SK-N-SH treated with all-trans-retinoic acid at 6 μM for 48 hours (cell line): ENCODE data around the gene RGS7BP.
"Not testable (repeated sequence)": the region's sequence is repeated elsewhere in the genome, so short reads cannot be mapped to it uniquely, and the experiment has no call there.

ENCODE experiments used
- ATAC-seq: fragments of 200-7000 bp; cut with Tn5 transposase; 3 replicates; pipeline ENCODE4 v1.9.1; 2020; ENCODE audit warnings: mild to moderate bottlenecking, moderate library complexity
- BACH2 ChIP-seq: fragments of 250-450 bp; sonication (Bioruptor Pico); IDR thresholded peaks from 2 replicates; pipeline ENCODE4 v1.9.0; 2021; ENCODE audit warnings: mild to moderate bottlenecking, borderline replicate concordance
- CSRNP3 ChIP-seq: fragments of 250-450 bp; sonication (Bioruptor Pico); IDR thresholded peaks from 2 replicates; pipeline ENCODE4 v1.5.1; 2021; ENCODE audit warnings: mild to moderate bottlenecking, moderate library complexity
- ISL1 ChIP-seq: fragments of 250-450 bp; sonication (Bioruptor Pico); IDR thresholded peaks from 2 replicates; pipeline ENCODE4 v2.1.2; 2022; ENCODE audit warnings: mild to moderate bottlenecking, moderate library complexity
- OSR1 ChIP-seq: fragments of 250-450 bp; sonication (Bioruptor Pico); IDR thresholded peaks from 2 replicates; pipeline ENCODE4 v1.8.0; 2022; ENCODE audit warnings: moderate library complexity, mild to moderate bottlenecking, inconsistent platforms
- POU6F1 ChIP-seq: fragments of 250-450 bp; sonication (Bioruptor Pico); IDR thresholded peaks from 2 replicates; pipeline ENCODE4 v1.8.0; 2021; ENCODE audit warnings: low read depth, mild to moderate bottlenecking, moderate library complexity, borderline replicate concordance
- PPARA ChIP-seq: fragments of 250-450 bp; sonication (Bioruptor Pico); IDR thresholded peaks from 2 replicates; pipeline ENCODE4 v1.5.0; 2020; ENCODE audit warnings: mild to moderate bottlenecking, borderline replicate concordance
- SNAI2 ChIP-seq: fragments of 250-450 bp; sonication (Bioruptor Pico); IDR thresholded peaks from 2 replicates; pipeline ENCODE4 v1.5.0; 2020; ENCODE audit warnings: mild to moderate bottlenecking, moderate library complexity
- TSHZ2 ChIP-seq: fragments of 250-450 bp; sonication (Bioruptor Pico); IDR thresholded peaks from 2 replicates; pipeline ENCODE4 v1.5.0; 2020; ENCODE audit warnings: mild to moderate bottlenecking, moderate library complexity
- ZC3H10 ChIP-seq: fragments of 250-450 bp; sonication (Bioruptor Pico); IDR thresholded peaks from 2 replicates; pipeline ENCODE4 v1.5.1; 2021; ENCODE audit warnings: mild to moderate bottlenecking, moderate library complexity
- ZFP3 ChIP-seq: fragments of 250-450 bp; sonication (Bioruptor Pico); IDR thresholded peaks from 2 replicates; pipeline ENCODE4 v1.5.0; 2020; ENCODE audit warnings: mild to moderate bottlenecking, moderate library complexity
- ZNF8 ChIP-seq: fragments of 450-650 bp; formaldehyde crosslinking; IDR thresholded peaks from 2 replicates; pipeline ENCODE4 v1.5.0; 2020; ENCODE audit warnings: mild to moderate bottlenecking, moderate library complexity
- TF ChIP-seq, protein P1 (sequence below): fragments of 250-450 bp; sonication (Bioruptor Pico); IDR thresholded peaks from 2 replicates; pipeline ENCODE4 v1.5.1; 2020; ENCODE audit warnings: low read depth, mild to moderate bottlenecking, moderate library complexity
- TF ChIP-seq, protein P2 (sequence below): fragments of 250-450 bp; sonication (Bioruptor Pico); IDR thresholded peaks from 2 replicates; pipeline ENCODE4 v1.8.0; 2020; ENCODE audit warnings: mild to moderate bottlenecking, moderate library complexity, borderline replicate concordance

Gene RGS7BP

GRCh38 chr5:64534033-64534432 is 28.2 kb downstream of the RGS7BP start:
- TF ChIP-seq TSHZ2 = no peak

GRCh38 chr5:64557911-64558310 is 52.1 kb downstream of the RGS7BP start:
- no peak for ATAC-seq

More at GRCh38 chr5:64534033-64534432, 28.2 kb downstream of the RGS7BP start:
- ATAC-seq = no peak

DNA sequence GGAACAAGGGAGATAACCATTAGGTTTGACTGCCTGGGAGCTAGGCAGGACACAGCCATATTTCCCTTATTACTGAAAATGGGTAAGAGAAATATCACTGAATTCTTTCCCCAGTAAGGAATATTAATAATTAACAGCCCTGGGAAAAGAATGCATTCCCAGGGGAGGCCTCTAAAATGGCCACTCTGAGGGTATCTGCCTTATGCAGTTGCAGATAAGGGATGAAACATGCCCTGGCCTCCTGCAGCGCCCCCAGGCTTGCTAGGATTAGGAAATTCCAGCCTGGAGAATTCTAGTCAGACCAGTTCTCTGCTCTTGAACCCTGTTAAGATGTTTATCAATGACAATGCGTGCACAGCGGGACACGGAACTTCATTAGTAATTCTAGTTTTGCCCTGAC is 52.8 kb downstream of the RGS7BP start:
- ATAC-seq = not testable (repeated sequence)

More at GRCh38 chr5:64557911-64558310, 52.1 kb downstream of the RGS7BP start:
- no peak for TF ChIP-seq ZNF8 (CRISPR knock-in tag)
- TF ChIP-seq, protein P1, sequence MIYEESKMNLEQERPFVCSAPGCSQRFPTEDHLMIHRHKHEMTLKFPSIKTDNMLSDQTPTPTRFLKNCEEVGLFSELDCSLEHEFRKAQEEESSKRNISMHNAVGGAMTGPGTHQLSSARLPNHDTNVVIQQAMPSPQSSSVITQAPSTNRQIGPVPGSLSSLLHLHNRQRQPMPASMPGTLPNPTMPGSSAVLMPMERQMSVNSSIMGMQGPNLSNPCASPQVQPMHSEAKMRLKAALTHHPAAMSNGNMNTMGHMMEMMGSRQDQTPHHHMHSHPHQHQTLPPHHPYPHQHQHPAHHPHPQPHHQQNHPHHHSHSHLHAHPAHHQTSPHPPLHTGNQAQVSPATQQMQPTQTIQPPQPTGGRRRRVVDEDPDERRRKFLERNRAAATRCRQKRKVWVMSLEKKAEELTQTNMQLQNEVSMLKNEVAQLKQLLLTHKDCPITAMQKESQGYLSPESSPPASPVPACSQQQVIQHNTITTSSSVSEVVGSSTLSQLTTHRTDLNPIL (CRISPR knock-in tag) = no peak
- TF ChIP-seq BACH2 (CRISPR knock-in tag) = no peak
- TF ChIP-seq ISL1 (CRISPR knock-in tag) = no peak
- TF ChIP-seq SNAI2 (CRISPR knock-in tag) = no peak
- TF ChIP-seq, protein P2, sequence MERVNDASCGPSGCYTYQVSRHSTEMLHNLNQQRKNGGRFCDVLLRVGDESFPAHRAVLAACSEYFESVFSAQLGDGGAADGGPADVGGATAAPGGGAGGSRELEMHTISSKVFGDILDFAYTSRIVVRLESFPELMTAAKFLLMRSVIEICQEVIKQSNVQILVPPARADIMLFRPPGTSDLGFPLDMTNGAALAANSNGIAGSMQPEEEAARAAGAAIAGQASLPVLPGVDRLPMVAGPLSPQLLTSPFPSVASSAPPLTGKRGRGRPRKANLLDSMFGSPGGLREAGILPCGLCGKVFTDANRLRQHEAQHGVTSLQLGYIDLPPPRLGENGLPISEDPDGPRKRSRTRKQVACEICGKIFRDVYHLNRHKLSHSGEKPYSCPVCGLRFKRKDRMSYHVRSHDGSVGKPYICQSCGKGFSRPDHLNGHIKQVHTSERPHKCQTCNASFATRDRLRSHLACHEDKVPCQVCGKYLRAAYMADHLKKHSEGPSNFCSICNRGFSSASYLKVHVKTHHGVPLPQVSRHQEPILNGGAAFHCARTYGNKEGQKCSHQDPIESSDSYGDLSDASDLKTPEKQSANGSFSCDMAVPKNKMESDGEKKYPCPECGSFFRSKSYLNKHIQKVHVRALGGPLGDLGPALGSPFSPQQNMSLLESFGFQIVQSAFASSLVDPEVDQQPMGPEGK (CRISPR knock-in tag) = no peak
- TF ChIP-seq ZFP3 (CRISPR knock-in tag) = no peak
- no peak for TF ChIP-seq OSR1 (CRISPR knock-in tag)
- TF ChIP-seq, all 23 proteins: peak for 0

GRCh38 chr5:64566310-64566916 is 60.6 kb downstream of the RGS7BP start:
- TF ChIP-seq CSRNP3 (CRISPR knock-in tag) = no peak
- TF ChIP-seq TSHZ2 = no peak
- TF ChIP-seq, protein P1 (CRISPR knock-in tag) = no peak
- no peak for TF ChIP-seq POU6F1
- no peak for TF ChIP-seq ZC3H10
- no peak for TF ChIP-seq PPARA (CRISPR knock-in tag)
- TF ChIP-seq, all 23 proteins: peak for 0
- no peak for ATAC-seq
